PC-9 (cell line): ENCODE data around the gene RHBDL1.

ENCODE experiments used
- CTCF ChIP-seq: fragments of 200-600 bp; sonication (generic); conservative IDR thresholded peaks from 2 replicates; pipeline ENCODE4 v1.6.1; 2017; ENCODE audit warnings: mixed run types, antibody characterized with exemption, mild to moderate bottlenecking, moderate library complexity
- EZH2 ChIP-seq: fragments of 200-600 bp; sonication (generic); IDR thresholded peaks from 2 replicates; pipeline ENCODE4 v1.8.0; 2017; ENCODE audit warnings: antibody characterized with exemption, low read depth

- TF ChIP-seq CTCF (no peak), EZH2 (no peak)
Observed at GRCh38 chr16:642189-643049, 33.1 kb upstream of the RHBDL1 start.
